H9 (cell line): ENCODE results near the gene FSTL4. TPM values are rescaled to one million over a fixed set of nuclear protein-coding genes. Genes with fewer than 3 reads are reported as not detected.

Source experiments
- DNase-seq: peaks from one replicate; pipeline ENCODE4 v3.0.0-alpha.2; 2017
- H2AFZ ChIP-seq: one replicate; pipeline ENCODE4 v1.6.1; 2013; ENCODE audit warnings: mild to moderate bottlenecking, low read length, control low read depth, moderate library complexity
- H2AK5ac ChIP-seq: 2 replicates; pipeline ENCODE4 v1.6.1; 2013; ENCODE audit warnings: low read length, control low read depth, mixed read lengths; ENCODE audit not compliant: insufficient read length
- H2BK120ac ChIP-seq: one replicate; pipeline ENCODE4 v1.6.1; 2013; ENCODE audit warnings: low read depth, mild to moderate bottlenecking, low read length, control low read depth, inconsistent platforms; ENCODE audit not compliant: poor library complexity, severe bottlenecking
- H2BK12ac ChIP-seq: 2 replicates; pipeline ENCODE4 v1.6.1; 2013; ENCODE audit warnings: low read length, control low read depth, mixed read lengths, low read depth; ENCODE audit not compliant: insufficient read length
- H2BK15ac ChIP-seq: 2 replicates; pipeline ENCODE4 v1.6.1; 2013; ENCODE audit warnings: low read depth, low read length, control low read depth
- H2BK20ac ChIP-seq: one replicate; pipeline ENCODE4 v1.6.1; 2013; ENCODE audit warnings: low read depth, mild to moderate bottlenecking, low read length, control low read depth, inconsistent platforms; ENCODE audit not compliant: poor library complexity, severe bottlenecking
- H2BK5ac ChIP-seq: 2 replicates; pipeline ENCODE4 v1.6.1; 2013; ENCODE audit warnings: low read length, control low read depth, mixed read lengths; ENCODE audit not compliant: insufficient read length
- H3K14ac ChIP-seq: 2 replicates; pipeline ENCODE4 v1.6.1; 2013; ENCODE audit warnings: low read length, control low read depth; ENCODE audit not compliant: insufficient read depth
- H3K18ac ChIP-seq: 2 replicates; pipeline ENCODE4 v1.6.1; 2013; ENCODE audit warnings: low read depth, mild to moderate bottlenecking, mixed read lengths, low read length, control low read depth; ENCODE audit not compliant: insufficient read length
- H3K23ac ChIP-seq: 2 replicates; pipeline ENCODE4 v1.6.1; 2013; ENCODE audit warnings: low read length, control low read depth, mixed read lengths, low read depth; ENCODE audit not compliant: insufficient read length
- H3K23me2 ChIP-seq: 2 replicates; pipeline ENCODE4 v1.6.1; 2013; ENCODE audit warnings: low read depth, mild to moderate bottlenecking, mixed read lengths, low read length, control low read depth; ENCODE audit not compliant: insufficient read length, poor library complexity, severe bottlenecking
- H3K27ac ChIP-seq: 2 replicates; pipeline ENCODE4 v1.5.1; 2013; ENCODE audit warnings: low read length, control low read depth, mixed read lengths, low read depth; ENCODE audit not compliant: insufficient read length
- H3K27me3 ChIP-seq: 2 replicates; pipeline ENCODE4 v1.6.1; 2013; ENCODE audit warnings: low read length, control low read depth, inconsistent platforms; ENCODE audit not compliant: insufficient read depth
- H3K4ac ChIP-seq: 2 replicates; pipeline ENCODE4 v1.6.1; 2013; ENCODE audit warnings: low read depth, mild to moderate bottlenecking, control low read depth, inconsistent platforms, low read length, moderate library complexity
- H3K4me1 ChIP-seq: 2 replicates; pipeline ENCODE4 v1.6.1; 2013; ENCODE audit warnings: low read length, control low read depth, inconsistent platforms; ENCODE audit not compliant: insufficient read depth
- H3K4me2 ChIP-seq: 2 replicates; pipeline ENCODE4 v1.6.1; 2013; ENCODE audit warnings: low read length, control low read depth, mixed read lengths; ENCODE audit not compliant: insufficient read length, insufficient read depth
- H3K56ac ChIP-seq: 2 replicates; pipeline ENCODE4 v1.6.1; 2013; ENCODE audit warnings: low read depth, mild to moderate bottlenecking, mixed read lengths, low read length, control low read depth; ENCODE audit not compliant: insufficient read length
- H3K79me1 ChIP-seq: 2 replicates; pipeline ENCODE4 v1.6.1; 2013; ENCODE audit warnings: low read depth, mild to moderate bottlenecking, moderate library complexity, low read length, control low read depth, inconsistent platforms; ENCODE audit not compliant: insufficient read depth, poor library complexity, severe bottlenecking
- H3K79me2 ChIP-seq: 2 replicates; pipeline ENCODE4 v1.6.1; 2013; ENCODE audit warnings: low read length, control low read depth, inconsistent platforms; ENCODE audit not compliant: insufficient read depth
- H3K9ac ChIP-seq: 2 replicates; pipeline ENCODE4 v1.6.1; 2013; ENCODE audit warnings: low read length, control low read depth, mixed read lengths; ENCODE audit not compliant: insufficient read length; ENCODE audit errors: extremely low read depth
- H3K9me3 ChIP-seq: one replicate; pipeline ENCODE4 v1.6.1; 2013; ENCODE audit warnings: low read depth, low read length, inconsistent platforms; ENCODE audit not compliant: control insufficient read depth
- H3T11ph ChIP-seq: one replicate; pipeline ENCODE4 v1.6.1; 2013; ENCODE audit warnings: mild to moderate bottlenecking, low read length, control low read depth, inconsistent platforms
- H4K20me1 ChIP-seq: one replicate; pipeline ENCODE4 v1.6.1; 2013; ENCODE audit not compliant: control insufficient read depth, insufficient read length, insufficient read depth
- H4K5ac ChIP-seq: 2 replicates; pipeline ENCODE4 v1.6.1; 2013; ENCODE audit warnings: low read depth, mild to moderate bottlenecking, mixed read lengths, low read length, control low read depth; ENCODE audit not compliant: insufficient read length
- H4K8ac ChIP-seq: replicated peaks from 2 replicates; pipeline ENCODE4 v1.6.1; 2013; ENCODE audit warnings: low read length, control low read depth, mixed read lengths, low read depth; ENCODE audit not compliant: insufficient read length
- H4K91ac ChIP-seq: 2 replicates; pipeline ENCODE4 v1.6.1; 2013; ENCODE audit warnings: low read depth, mild to moderate bottlenecking, moderate library complexity, mixed read lengths, low read length, control low read depth; ENCODE audit not compliant: insufficient read length
- H3K27ac Mint-ChIP-seq, 3 experiments: 2 replicates in 2 of 3; 3 replicates in 1 of 3; pipeline ENCODE4 v1.8.0; 2020 to 2021; ENCODE audit warnings: mixed read lengths in 3 of 3, mild to moderate bottlenecking in 1 of 3, moderate library complexity in 1 of 3
- H3K27me3 Mint-ChIP-seq: 2 replicates; pipeline ENCODE4 v1.8.0; 2021; ENCODE audit warnings: low read depth, mild to moderate bottlenecking, moderate library complexity, mixed read lengths
- H3K36me3 Mint-ChIP-seq, 3 experiments: 2 replicates in 2 of 3; 3 replicates in 1 of 3; pipeline ENCODE4 v1.8.0; 2020 to 2021; ENCODE audit warnings: low read depth in 3 of 3, mixed read lengths in 3 of 3; ENCODE audit not compliant: insufficient read depth in 1 of 3
- H3K4me1 Mint-ChIP-seq, 2 experiments: 2 replicates each; pipeline ENCODE4 v1.8.0; 2020; ENCODE audit warnings: mixed read lengths in 2 of 2
- H3K4me3 Mint-ChIP-seq, 2 experiments: 2 replicates in 1 of 2; 3 replicates in 1 of 2; pipeline ENCODE4 v1.8.0; 2020 to 2021; ENCODE audit warnings: mild to moderate bottlenecking in 2 of 2, mixed read lengths in 2 of 2, moderate library complexity in 1 of 2
- H3K9me3 Mint-ChIP-seq, 2 experiments: 2 replicates in 1 of 2; 3 replicates in 1 of 2; pipeline ENCODE4 v1.8.0; 2020; ENCODE audit warnings: mild to moderate bottlenecking in 2 of 2, mixed read lengths in 2 of 2, moderate library complexity in 1 of 2
- CTCF ChIP-seq: fragments of 200-600 bp; sonication (generic); conservative IDR thresholded peaks from 3 replicates; pipeline ENCODE4 v1.8.0; 2021; ENCODE audit warnings: antibody characterized with exemption, mild to moderate bottlenecking
- WGBS: extraction: QIAGEN DNeasy Blood & Tissue Kit; methylation state at CpG from one replicate; pipeline ENCODE4 v1.1.7; 2013; ENCODE audit warnings: missing lambda C conversion rate, low lambda C conversion rate, mixed read lengths; ENCODE audit not compliant: insufficient read length; ENCODE audit errors: extremely low coverage; 5-methylcytosine and 5-hydroxymethylcytosine counted together
- total RNA-seq: library from RNA; stranded (reverse); gene quantifications from 2 replicates; pipeline ENCODE4 v1.2.1, GENCODE V29; 2021

Gene FSTL4
- total RNA-seq, 1 experiment from 2014 or later = 5.7 TPM

GRCh38 chr5:133269691-133270090 is 342.6 kb downstream of the FSTL4 start:
- H3K56ac ChIP-seq = no peak overlapping the region
- H2AFZ ChIP-seq = no peak overlapping the region
- no peaks in the 10 kb centered on the region for H4K20me1 ChIP-seq
- no peak overlapping the region for H3K23ac ChIP-seq
- WGBS = no CpG with 5 or more reads among the region's 5 CpGs
- H3K27me3 ChIP-seq = no peaks in the 10 kb centered on the region
- no peak overlapping the region for H2BK20ac ChIP-seq
- H3K27ac ChIP-seq = no peak overlapping the region
- H2BK12ac ChIP-seq = no peak overlapping the region
- H3K18ac ChIP-seq = no peak overlapping the region
- H3K4ac ChIP-seq = no peak overlapping the region
- H3K79me1 ChIP-seq = no peaks in the 10 kb centered on the region
- Mint-ChIP-seq H3K9me3 (no peaks in the 10 kb centered on the region), H3K4me3 (no peak overlapping the region), H3K36me3 (no peaks in the 10 kb centered on the region), H3K4me1 (peaks cover 3 to 4% of the 10 kb centered on the region in 2 experiments), H3K27ac (no peak overlapping the region), H3K27me3 (no peaks in the 10 kb centered on the region)
- no peaks in the 10 kb centered on the region for H3K23me2 ChIP-seq
- H2AK5ac ChIP-seq = no peak overlapping the region
- no peak overlapping the region for H4K5ac ChIP-seq
- no peak overlapping the region for H3K14ac ChIP-seq
- no peak overlapping the region for H3K9ac ChIP-seq
- H3K4me1 ChIP-seq = no peaks in the 10 kb centered on the region
- no peak overlapping the region for H4K91ac ChIP-seq
- TF ChIP-seq CTCF = no peak
- H2BK5ac ChIP-seq = no peak overlapping the region
- H3K9me3 ChIP-seq = no peaks in the 10 kb centered on the region
- no peak overlapping the region for H3T11ph ChIP-seq
- no peak overlapping the region for H3K4me2 ChIP-seq
- H3K79me2 ChIP-seq = no peaks in the 10 kb centered on the region
- H2BK15ac ChIP-seq = no peak overlapping the region
- no peak for DNase-seq
- H4K8ac ChIP-seq = no peak overlapping the region
- H2BK120ac ChIP-seq = no peak overlapping the region
